ENCODE data around the gene FADS6.
A peak's percentile ranks its signal among the peaks of the same experiment; 100 is the strongest.

Gene FADS6

DNA sequence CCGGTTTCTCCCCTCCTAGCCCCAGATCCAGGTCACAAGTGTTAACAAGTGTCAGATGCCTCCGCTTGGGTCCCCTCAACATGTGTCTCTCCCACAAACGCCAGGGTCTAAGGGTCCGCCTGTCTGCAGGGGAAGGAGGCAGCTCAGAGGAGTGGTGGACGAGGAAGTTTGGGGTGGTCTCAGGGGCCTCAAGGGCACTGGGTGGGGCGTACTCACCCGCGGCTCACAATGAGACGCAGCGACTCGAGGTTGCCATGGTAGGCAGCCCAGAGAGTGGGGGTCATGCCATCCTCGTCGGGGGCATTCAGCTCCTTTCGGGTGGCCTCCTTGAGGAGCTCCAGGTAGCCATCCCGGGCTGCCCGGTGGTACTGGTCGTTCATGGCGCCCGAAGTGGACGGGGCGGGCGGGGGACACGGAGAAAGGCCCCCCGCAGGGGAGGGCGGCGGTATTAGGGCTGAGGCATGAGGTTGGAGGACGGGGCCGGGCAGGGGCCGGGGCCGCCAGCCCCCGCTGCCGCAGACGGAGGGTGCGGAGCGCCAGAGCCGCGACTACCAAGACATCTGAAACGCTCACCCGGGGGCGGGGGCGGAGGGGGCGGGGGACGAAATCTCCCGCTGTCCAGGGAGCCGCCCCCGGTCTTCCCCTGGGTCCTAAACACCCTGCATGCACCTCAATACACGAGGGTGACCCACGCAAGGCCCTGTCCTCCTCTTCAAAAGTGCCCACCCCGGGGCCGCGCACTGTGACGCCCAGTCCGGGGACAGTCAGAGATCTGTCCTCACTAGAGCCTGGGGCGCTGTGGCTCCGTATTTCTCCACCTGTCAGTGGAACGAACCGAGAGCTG, 29.5 kb upstream of the FADS6 start, which contains the start of gene USH1G:
TSS of gene USH1G (minus strand) at position 562 of the 844 bp plus-strand sequence. CDS start at position 380, 182 bp downstream.
- H3K4me3 ChIP-seq, result peak within 1 kb of the TSS in 3 of 10 experiments; percentile 26 to 40 (median 27); a peak in 1 of 20 replicates
- no peak for TF ChIP-seq Cebpa-rat (IDR thresholded peaks at IDR 0.05)
- H3K9ac ChIP-seq, result 0 out of 22 replicates have a peak within 1 kb of the TSS, but pooled peaks of 1 of the 11 experiments have one; percentile 13
- H4K20me1 ChIP-seq, result peaks cover 0 to 43% (median 6%) of the 10 kb centered on the region in 11 experiments; a peak in 9 of 22 replicates
- peak within 1 kb of the TSS in 10 of 11 experiments; percentile 26 to 75 (median 45); a peak in 18 of 22 replicates for H3K4me2 ChIP-seq
- no peak within 1 kb of the TSS for H3K27ac ChIP-seq
- H3K9me3 ChIP-seq (replicated peaks in 1 of 11), result no peaks in the 10 kb centered on the region
- H3K4me1 ChIP-seq, result peaks cover 0 to 21% (median 9%) of the 10 kb centered on the region in 10 experiments; a peak in 11 of 20 replicates
- H3K27me3 ChIP-seq, result peaks cover 68 to 93% (median 83%) of the 10 kb centered on the region in 11 experiments
- H3K36me3 ChIP-seq, result no peaks in the 10 kb centered on the region

DNA sequence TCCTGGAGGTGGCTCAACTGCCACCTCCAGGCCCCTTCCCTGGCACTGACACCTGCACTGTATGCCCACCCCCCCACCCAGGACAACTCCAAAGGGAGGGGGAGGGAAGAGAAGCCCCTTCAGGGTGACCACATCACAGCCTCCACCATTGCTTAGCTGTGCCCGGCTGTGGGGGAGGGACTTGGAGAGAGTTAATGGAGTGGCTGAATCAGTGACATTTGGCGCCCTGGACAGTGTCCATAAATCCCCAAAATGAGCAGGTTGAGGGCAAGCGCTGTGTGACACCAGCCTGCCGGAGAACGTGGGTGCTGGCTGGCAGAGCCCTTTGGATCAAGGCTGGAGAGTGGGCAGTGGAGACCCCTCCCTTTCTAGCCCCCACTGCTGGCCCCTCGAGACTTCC, 28.7 kb upstream of the FADS6 start:
- H3K4me3 ChIP-seq, result no peak overlapping the region
- H3K36me3 ChIP-seq, result no peaks in the 10 kb centered on the region
- H3K9ac ChIP-seq, result no peak overlapping the region
- H3K9me3 ChIP-seq (replicated peaks in 1 of 11), result no peaks in the 10 kb centered on the region
- no peak overlapping the region for H3K4me2 ChIP-seq
- H3K27ac ChIP-seq, result no peak overlapping the region
- H3K4me1 ChIP-seq, result peaks cover 0 to 28% (median 15%) of the 10 kb centered on the region in 10 experiments; a peak in 13 of 20 replicates
- peaks cover 0 to 43% (median 6%) of the 10 kb centered on the region in 11 experiments; a peak in 9 of 22 replicates for H4K20me1 ChIP-seq
- no peak for TF ChIP-seq Cebpa-rat (IDR thresholded peaks at IDR 0.05)
- peaks cover 68 to 89% (median 81%) of the 10 kb centered on the region in 11 experiments for H3K27me3 ChIP-seq

DNA sequence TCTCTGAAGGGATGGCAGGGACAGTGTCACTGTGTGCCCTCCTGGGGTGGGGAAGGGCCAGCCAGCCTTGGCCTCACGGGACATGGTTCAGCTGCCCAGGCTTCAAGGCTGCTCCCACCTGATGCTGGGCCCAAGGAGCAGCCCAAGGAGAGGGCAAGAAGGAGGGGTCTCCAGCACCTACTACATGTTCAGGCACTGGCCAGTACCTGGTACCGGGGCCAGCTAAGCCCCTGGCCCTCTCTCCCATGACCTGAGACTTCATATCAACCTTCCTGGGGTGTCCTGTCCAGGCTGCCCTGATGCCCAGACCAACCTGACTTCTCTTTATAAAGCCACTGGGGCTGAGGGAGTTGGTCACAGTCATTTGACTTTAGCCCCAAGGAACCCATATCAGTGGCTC, 28.3 kb upstream of the FADS6 start:
- Histone ChIP-seq H3K4me3 (no peak overlapping the region), H3K27ac (no peak overlapping the region), H3K4me1 (peaks cover 0 to 31% (median 16%) of the 10 kb centered on the region in 10 experiments; a peak in 13 of 20 replicates), H4K20me1 (peaks cover 0 to 43% (median 6%) of the 10 kb centered on the region in 11 experiments; a peak in 9 of 22 replicates), H3K9ac (no peak overlapping the region), H3K27me3 (peaks cover 68 to 85% (median 78%) of the 10 kb centered on the region in 11 experiments), H3K4me2 (no peak overlapping the region), H3K9me3 (replicated peaks in 1 of 11) (no peaks in the 10 kb centered on the region), H3K36me3 (no peaks in the 10 kb centered on the region)
- TF ChIP-seq Cebpa-rat (IDR thresholded peaks at IDR 0.05), result no peak

GRCh38 chr17:74921026-74921681, 27.7 kb upstream of the FADS6 start:
- Histone ChIP-seq H3K36me3 (no peaks in the 10 kb centered on the region), H3K27me3 (peaks cover 66 to 78% (median 73%) of the 10 kb centered on the region in 11 experiments), H3K4me1 (peaks cover 0 to 31% (median 16%) of the 10 kb centered on the region in 10 experiments; a peak in 13 of 20 replicates), H3K9ac (no peak overlapping the region), H3K4me2 (no peak overlapping the region), H3K4me3 (no peak overlapping the region), H3K9me3 (replicated peaks in 1 of 11) (no peaks in the 10 kb centered on the region), H4K20me1 (peaks cover 0 to 43% (median 6%) of the 10 kb centered on the region in 11 experiments; a peak in 9 of 22 replicates), H3K27ac (no peak overlapping the region)
- TF ChIP-seq Cebpa-rat (IDR thresholded peaks at IDR 0.05), result no peak

DNA sequence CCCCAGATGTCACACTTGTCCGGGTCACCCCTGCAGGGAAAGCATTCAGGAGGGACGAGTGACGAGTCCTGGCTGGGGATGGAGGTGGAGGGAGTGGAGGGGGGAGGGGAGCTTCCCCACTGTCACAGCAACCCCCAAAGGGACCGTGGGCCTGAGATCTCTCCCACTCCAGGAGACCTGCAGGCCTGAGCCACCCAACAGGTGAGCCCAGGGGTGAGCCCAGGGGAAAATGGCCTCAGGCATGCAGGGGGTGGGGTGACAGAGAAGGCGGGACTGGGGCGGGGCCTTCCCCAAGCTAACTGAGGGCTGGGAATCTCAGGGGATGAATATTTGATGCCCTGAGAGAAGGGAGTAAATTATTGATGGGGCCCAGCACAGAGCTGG, 27.2 kb upstream of the FADS6 start:
- H3K4me2 ChIP-seq, result no peak overlapping the region
- no peaks in the 10 kb centered on the region for H3K9me3 ChIP-seq (replicated peaks in 1 of 11)
- no peak overlapping the region for H3K27ac ChIP-seq
- H4K20me1 ChIP-seq, result peaks cover 0 to 43% (median 6%) of the 10 kb centered on the region in 11 experiments; a peak in 9 of 22 replicates
- H3K9ac ChIP-seq, result no peak overlapping the region
- no peak overlapping the region for H3K4me3 ChIP-seq
- H3K36me3 ChIP-seq, result no peaks in the 10 kb centered on the region
- TF ChIP-seq Cebpa-rat (IDR thresholded peaks at IDR 0.05), result no peak
- H3K4me1 ChIP-seq, result peaks cover 0 to 31% (median 16%) of the 10 kb centered on the region in 10 experiments; a peak in 13 of 20 replicates
- H3K27me3 ChIP-seq, result peaks cover 61 to 73% (median 68%) of the 10 kb centered on the region in 11 experiments

DNA sequence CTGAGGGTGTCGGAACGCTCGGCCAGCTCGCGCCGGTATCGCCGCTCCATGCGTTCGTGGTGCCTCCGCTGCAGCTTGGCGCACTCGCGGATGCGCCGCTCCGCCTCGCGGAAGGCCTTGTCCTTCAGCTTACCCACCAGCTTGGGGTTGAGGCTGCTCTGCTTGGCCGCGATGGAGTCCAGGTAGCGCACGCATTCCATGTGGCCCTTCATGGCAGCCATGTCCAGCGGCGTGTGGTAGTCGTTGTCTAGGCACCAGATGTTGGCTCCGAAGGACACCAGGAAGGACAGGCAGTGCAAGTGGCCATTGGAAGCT, 26.8 kb upstream of the FADS6 start:
- Histone ChIP-seq H3K9ac (no peak overlapping the region), H3K27me3 (peaks cover 57 to 69% (median 64%) of the 10 kb centered on the region in 11 experiments), H3K4me1 (peaks cover 0 to 31% (median 16%) of the 10 kb centered on the region in 10 experiments; a peak in 13 of 20 replicates), H3K9me3 (replicated peaks in 1 of 11) (no peaks in the 10 kb centered on the region), H3K27ac (no peak overlapping the region), H3K4me2 (no peak overlapping the region), H3K36me3 (no peaks in the 10 kb centered on the region), H3K4me3 (no peak overlapping the region), H4K20me1 (peaks cover 0 to 43% (median 6%) of the 10 kb centered on the region in 11 experiments; a peak in 9 of 22 replicates)
- no peak for TF ChIP-seq Cebpa-rat (IDR thresholded peaks at IDR 0.05)

DNA sequence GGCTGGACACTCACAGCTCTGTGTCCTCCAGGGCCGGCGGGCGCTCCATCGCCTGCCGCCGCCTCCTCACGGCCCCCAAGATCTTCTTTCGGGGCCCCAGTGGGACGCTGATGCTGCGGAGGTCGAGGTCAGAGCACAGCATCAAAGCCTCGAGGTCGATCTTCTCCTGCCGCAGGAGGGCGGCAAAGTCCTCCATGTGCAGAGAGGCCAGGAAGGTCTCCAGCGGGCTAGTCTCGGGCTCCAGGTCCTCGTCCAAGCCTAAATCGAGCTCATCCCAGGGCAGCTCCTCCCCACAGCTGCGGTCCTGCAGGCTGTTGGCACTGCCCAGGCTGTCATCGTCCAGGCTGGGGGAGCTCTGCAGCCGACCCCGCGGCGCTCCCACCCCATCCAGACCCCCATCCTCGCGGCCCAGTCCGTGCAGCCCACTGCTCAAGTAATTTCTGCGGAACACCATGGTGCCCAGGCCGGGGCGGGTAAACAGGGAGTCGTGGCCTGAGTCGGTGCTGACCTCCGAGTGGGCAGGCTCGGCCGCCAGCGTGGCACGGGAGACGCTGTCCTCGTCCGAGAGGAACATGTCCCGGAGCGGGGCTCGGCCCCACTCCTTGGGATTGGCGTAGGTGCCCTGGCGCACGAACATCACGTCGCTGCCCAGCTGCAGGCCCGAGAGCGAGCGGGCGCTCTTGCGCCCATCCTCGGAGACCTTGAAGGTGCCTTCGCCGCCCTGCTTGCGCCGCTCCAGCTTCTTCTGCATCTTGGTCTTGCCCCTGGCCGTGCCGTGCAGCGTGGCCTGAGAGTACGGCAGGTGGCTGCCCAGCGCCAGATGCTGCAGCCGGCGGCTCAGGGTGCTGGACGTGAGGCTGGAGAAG, 26.2 kb upstream of the FADS6 start:
- no peak overlapping the region for H3K27ac ChIP-seq
- H3K4me3 ChIP-seq, result no peak overlapping the region
- no peak overlapping the region for H3K9ac ChIP-seq
- H3K4me1 ChIP-seq, result peaks cover 0 to 33% (median 16%) of the 10 kb centered on the region in 10 experiments; a peak in 14 of 20 replicates
- H3K36me3 ChIP-seq, result no peaks in the 10 kb centered on the region
- TF ChIP-seq Cebpa-rat (IDR thresholded peaks at IDR 0.05), result no peak
- H3K4me2 ChIP-seq, result peak overlapping the region in 3 of 11 experiments; percentile 2 to 12 (median 9); a peak in 2 of 22 replicates
- peaks cover 51 to 64% (median 58%) of the 10 kb centered on the region in 11 experiments for H3K27me3 ChIP-seq
- peaks cover 0 to 37% (median 6%) of the 10 kb centered on the region in 11 experiments; a peak in 9 of 22 replicates for H4K20me1 ChIP-seq
- H3K9me3 ChIP-seq (replicated peaks in 1 of 11), result no peaks in the 10 kb centered on the region

GRCh38 chr17:74918906-74919305, 25.5 kb upstream of the FADS6 start:
- peaks cover 0 to 5% (median 1%) of the 10 kb centered on the region in 11 experiments; a peak in 10 of 22 replicates for H3K9me3 ChIP-seq (replicated peaks in 1 of 11)
- H4K20me1 ChIP-seq, result peaks cover 0 to 29% (median 5%) of the 10 kb centered on the region in 11 experiments; a peak in 9 of 22 replicates
- H3K4me1 ChIP-seq, result peaks cover 0 to 26% (median 13%) of the 10 kb centered on the region in 10 experiments; a peak in 14 of 20 replicates
- no peak overlapping the region for H3K9ac ChIP-seq
- no peaks in the 10 kb centered on the region for H3K36me3 ChIP-seq
- no peak overlapping the region for H3K27ac ChIP-seq
- H3K4me2 ChIP-seq, result no peak overlapping the region; a peak in 1 of 22 replicates
- no peak overlapping the region for H3K4me3 ChIP-seq
- no peak for TF ChIP-seq Cebpa-rat (IDR thresholded peaks at IDR 0.05)
- peaks cover 43 to 56% (median 51%) of the 10 kb centered on the region in 11 experiments for H3K27me3 ChIP-seq
